Mesothelial cell of epicardium (in vitro differentiated cells): ENCODE measurements around the gene TRAF3. TPM values are rescaled to one million over a fixed set of nuclear protein-coding genes. Genes with fewer than 3 reads are reported as not detected.

ENCODE experiments used
- DNase-seq, 2 experiments: peaks; one replicate each; pipeline ENCODE4 v3.0.0; 2021; ENCODE audit warnings: low spot score in 2 of 2; ENCODE audit not compliant: unreplicated experiment in 2 of 2
- H3K27ac Mint-ChIP-seq: 2 replicates; pipeline ENCODE4 v1.8.0; 2021; ENCODE audit warnings: mixed read lengths
- H3K27me3 Mint-ChIP-seq: 2 replicates; pipeline ENCODE4 v1.8.0; 2021; ENCODE audit warnings: low read depth, mixed read lengths
- H3K36me3 Mint-ChIP-seq: 2 replicates; pipeline ENCODE4 v1.8.0; 2021; ENCODE audit warnings: mixed read lengths
- H3K4me1 Mint-ChIP-seq: 2 replicates; pipeline ENCODE4 v1.8.0; 2021; ENCODE audit warnings: mixed read lengths
- H3K4me3 Mint-ChIP-seq: 2 replicates; pipeline ENCODE4 v1.8.0; 2021; ENCODE audit warnings: mild to moderate bottlenecking, moderate library complexity, mixed read lengths
- H3K9me3 Mint-ChIP-seq: 2 replicates; pipeline ENCODE4 v1.8.0; 2021; ENCODE audit warnings: mixed read lengths
- CTCF ChIP-seq: fragments of 200-600 bp; sonication (generic); IDR thresholded peaks from one replicate; pipeline ENCODE4 v1.5.0; 2021; ENCODE audit warnings: antibody characterized with exemption; ENCODE audit not compliant: unreplicated experiment
- total RNA-seq: library from RNA; stranded (reverse); gene quantifications from 3 replicates; pipeline ENCODE4 v1.2.1, GENCODE V29; 2021

TRAF3 gene
- total RNA-seq, 1 donor from 2014 or later: 26.4 TPM

- no peak overlapping the region for H3K27ac Mint-ChIP-seq
- H3K27me3 Mint-ChIP-seq: no peaks in the 10 kb centered on the region
- no peak for TF ChIP-seq CTCF
Measured at GRCh38 chr14:102908766-102909455, 131.7 kb downstream of the TRAF3 start.

GRCh38 chr14:102909462-102909861, 132.2 kb downstream of the TRAF3 start:
- no peak for TF ChIP-seq CTCF
- H3K27me3 Mint-ChIP-seq: no peaks in the 10 kb centered on the region
- no peaks in the 10 kb centered on the region for H3K4me1 Mint-ChIP-seq
- DNase-seq: no peak
- no peaks in the 10 kb centered on the region for H3K9me3 Mint-ChIP-seq
- no peak overlapping the region for H3K4me3 Mint-ChIP-seq
- no peak overlapping the region for H3K27ac Mint-ChIP-seq
- peaks cover 21% of the 10 kb centered on the region for H3K36me3 Mint-ChIP-seq

More at GRCh38 chr14:102908766-102909455, 131.7 kb downstream of the TRAF3 start:
- H3K4me3 Mint-ChIP-seq: no peak overlapping the region
- H3K4me1 Mint-ChIP-seq: no peaks in the 10 kb centered on the region
- no peak for DNase-seq
- H3K36me3 Mint-ChIP-seq: peaks cover 21% of the 10 kb centered on the region
- H3K9me3 Mint-ChIP-seq: no peaks in the 10 kb centered on the region

- Mint-ChIP-seq H3K4me3 (no peak overlapping the region), H3K36me3 (peaks cover 21% of the 10 kb centered on the region), H3K27ac (no peak overlapping the region), H3K4me1 (no peaks in the 10 kb centered on the region), H3K9me3 (no peaks in the 10 kb centered on the region), H3K27me3 (no peaks in the 10 kb centered on the region)
- DNase-seq: no peak
- TF ChIP-seq CTCF: no peak
Measured at GRCh38 chr14:102909911-102910310, 132.7 kb downstream of the TRAF3 start.

GRCh38 chr14:102910442-102910841, 133.2 kb downstream of the TRAF3 start:
- Mint-ChIP-seq H3K9me3 (no peaks in the 10 kb centered on the region), H3K4me3 (no peak overlapping the region), H3K27me3 (no peaks in the 10 kb centered on the region), H3K36me3 (peaks cover 16% of the 10 kb centered on the region), H3K27ac (no peak overlapping the region), H3K4me1 (no peaks in the 10 kb centered on the region)
- DNase-seq: no peak
- TF ChIP-seq CTCF: no peak

GRCh38 chr14:102911541-102911951, 134.3 kb downstream of the TRAF3 start:
- H3K27me3 Mint-ChIP-seq: no peaks in the 10 kb centered on the region

More at GRCh38 chr14:102911541-102911951, 134.3 kb downstream of the TRAF3 start:
- H3K4me3 Mint-ChIP-seq: no peak overlapping the region
- H3K36me3 Mint-ChIP-seq: peaks cover 9% of the 10 kb centered on the region
- no peaks in the 10 kb centered on the region for H3K4me1 Mint-ChIP-seq
- H3K9me3 Mint-ChIP-seq: no peaks in the 10 kb centered on the region
- no peak for TF ChIP-seq CTCF
- no peak for DNase-seq
- H3K27ac Mint-ChIP-seq: no peak overlapping the region
